Activated naive CD8-positive, alpha-beta T cell treated with anti-CD3 and anti-CD28 coated beads for 36 hours (primary cell): ENCODE results near the gene BCL7A. TPM values are rescaled to one million over a fixed set of nuclear protein-coding genes. Genes with fewer than 3 reads are reported as not detected.

Experiments used
- DNase-seq: peaks from one replicate; pipeline ENCODE4 v3.0.0; 2021
- H3K27ac Mint-ChIP-seq: one replicate; pipeline ENCODE4 v1.8.0; 2022; ENCODE audit warnings: mild to moderate bottlenecking, moderate library complexity, mixed read lengths
- H3K27me3 Mint-ChIP-seq: one replicate; pipeline ENCODE4 v1.8.0; 2022; ENCODE audit warnings: mild to moderate bottlenecking, mixed read lengths
- H3K36me3 Mint-ChIP-seq: one replicate; pipeline ENCODE4 v1.8.0; 2021; ENCODE audit warnings: mild to moderate bottlenecking, mixed read lengths
- H3K4me1 Mint-ChIP-seq: one replicate; pipeline ENCODE4 v1.8.0; 2021; ENCODE audit warnings: mixed read lengths
- H3K4me3 Mint-ChIP-seq: one replicate; pipeline ENCODE4 v1.8.0; 2022; ENCODE audit warnings: mild to moderate bottlenecking, moderate library complexity, mixed read lengths
- H3K9me3 Mint-ChIP-seq: one replicate; pipeline ENCODE4 v1.8.0; 2022; ENCODE audit warnings: mixed read lengths
- total RNA-seq, 2 experiments: library from RNA; stranded (reverse); gene quantifications; one replicate each; pipeline ENCODE4 v1.2.3, GENCODE V29; 2021

BCL7A gene
- total RNA-seq, 2 experiments from 2014 or later = 6.7 to 7.2 TPM

GRCh38 chr12:122013791-122014590 is 7.7 kb upstream of the BCL7A start:
- Mint-ChIP-seq H3K27me3 (no peaks in the 10 kb centered on the region), H3K4me1 (peaks cover 7% of the 10 kb centered on the region), H3K4me3 (no peak overlapping the region), H3K27ac (no peak overlapping the region), H3K36me3 (no peaks in the 10 kb centered on the region), H3K9me3 (no peaks in the 10 kb centered on the region)
- no peak for DNase-seq

DNA sequence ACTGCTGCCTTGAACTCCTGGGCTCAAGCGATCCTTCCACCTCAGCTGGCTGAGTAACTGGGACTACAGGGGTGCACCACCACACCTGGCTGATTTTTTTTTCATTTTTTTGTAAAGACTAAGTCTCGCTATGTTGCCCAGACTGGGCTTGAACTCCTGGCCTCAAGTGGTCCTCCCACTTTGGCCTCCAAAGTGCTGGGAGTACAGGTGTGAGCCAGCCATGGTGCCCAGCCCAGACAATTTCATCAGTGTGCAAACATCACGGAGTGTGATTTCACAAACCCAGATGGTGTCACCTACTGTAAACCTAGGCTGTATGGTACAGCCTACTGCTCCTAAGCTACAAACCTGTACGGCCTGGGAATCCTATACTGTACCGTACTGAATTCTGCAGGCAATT is 6.9 kb upstream of the BCL7A start:
- peaks cover 7% of the 10 kb centered on the region for H3K4me1 Mint-ChIP-seq
- no peak overlapping the region for H3K4me3 Mint-ChIP-seq
- H3K36me3 Mint-ChIP-seq = no peaks in the 10 kb centered on the region
- no peaks in the 10 kb centered on the region for H3K27me3 Mint-ChIP-seq
- H3K9me3 Mint-ChIP-seq = no peaks in the 10 kb centered on the region
- no peak overlapping the region for H3K27ac Mint-ChIP-seq
- DNase-seq = no peak

GRCh38 chr12:122018457-122018856 is 3.2 kb upstream of the BCL7A start:
- Mint-ChIP-seq H3K27ac (no peak overlapping the region), H3K36me3 (peaks cover 1% of the 10 kb centered on the region), H3K9me3 (no peaks in the 10 kb centered on the region), H3K4me3 (no peak overlapping the region), H3K4me1 (peaks cover 15% of the 10 kb centered on the region), H3K27me3 (peaks cover 11% of the 10 kb centered on the region)
- no peak for DNase-seq

DNA sequence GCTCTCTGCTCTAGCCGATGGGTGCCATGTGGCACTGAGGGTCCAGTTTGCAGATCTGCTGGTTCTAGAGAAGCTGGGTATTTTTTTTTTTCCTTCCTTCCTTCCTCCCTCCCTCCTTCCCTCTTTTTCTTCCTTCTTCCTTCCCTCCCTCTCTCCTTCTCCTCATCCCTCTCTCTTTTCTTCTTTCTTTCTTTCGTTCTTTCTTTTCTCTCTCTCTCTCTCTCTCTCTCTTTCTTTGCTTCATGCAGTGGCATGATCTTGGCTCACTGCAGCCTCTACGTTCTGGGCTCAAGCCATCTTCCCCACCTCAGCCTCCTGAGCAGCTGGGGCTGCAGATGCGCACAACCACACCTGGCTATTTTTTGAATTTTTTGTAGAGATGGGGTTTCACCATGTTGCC is 2.7 kb upstream of the BCL7A start:
- no peak for DNase-seq
- Mint-ChIP-seq H3K27me3 (peaks cover 11% of the 10 kb centered on the region), H3K27ac (no peak overlapping the region), H3K4me1 (peaks cover 14% of the 10 kb centered on the region), H3K9me3 (no peaks in the 10 kb centered on the region), H3K4me3 (no peak overlapping the region), H3K36me3 (peaks cover 1% of the 10 kb centered on the region)

- Mint-ChIP-seq H3K27me3 (peaks cover 11% of the 10 kb centered on the region), H3K27ac (no peak overlapping the region), H3K36me3 (peaks cover 1% of the 10 kb centered on the region), H3K9me3 (no peaks in the 10 kb centered on the region), H3K4me1 (peaks cover 10% of the 10 kb centered on the region), H3K4me3 (peak overlapping the region; percentile 82)
- no peak for DNase-seq
Observed at GRCh38 chr12:122020795-122021192, 890 bp upstream of the BCL7A start.

DNA sequence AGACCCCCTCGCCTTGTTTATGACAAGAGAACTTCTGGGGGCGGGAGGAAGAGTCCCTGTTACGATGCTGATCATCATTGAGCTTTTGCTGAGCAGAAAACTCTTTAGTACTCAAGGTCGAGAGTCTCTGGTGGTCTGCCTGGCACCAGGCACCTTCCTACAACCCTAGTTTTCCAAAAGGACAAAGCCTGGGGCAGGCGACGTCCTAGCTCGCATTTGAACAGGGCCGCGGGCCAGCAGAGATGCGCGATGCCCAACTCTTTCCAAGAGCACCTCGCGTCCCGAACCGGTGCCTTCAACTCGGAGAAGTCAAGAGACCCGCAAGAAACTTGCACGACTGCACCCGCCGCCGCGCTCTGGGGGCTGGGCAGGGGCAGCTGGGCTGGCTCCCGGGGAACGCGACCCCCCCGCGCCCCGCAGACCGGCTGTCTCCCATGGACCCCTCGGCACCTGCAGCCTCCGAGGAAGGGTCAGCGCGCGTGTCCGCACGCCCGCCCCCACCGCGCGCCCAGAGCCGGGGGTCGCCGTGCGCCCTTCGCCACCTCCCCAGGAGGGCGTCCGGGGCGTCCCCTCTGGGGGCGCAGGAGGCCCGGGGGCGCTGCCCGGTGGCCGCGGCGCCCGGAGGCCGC is 377 bp upstream of the BCL7A start:
- Mint-ChIP-seq H3K9me3 (no peaks in the 10 kb centered on the region), H3K27me3 (peaks cover 11% of the 10 kb centered on the region), H3K4me3 (peak overlapping the region; percentile 82), H3K36me3 (peaks cover 1% of the 10 kb centered on the region), H3K4me1 (peaks cover 10% of the 10 kb centered on the region), H3K27ac (peak overlapping the region; percentile 45)
- peak; percentile 24 for DNase-seq

- H3K9me3 Mint-ChIP-seq = no peaks in the 10 kb centered on the region
- H3K27ac Mint-ChIP-seq = peak overlapping the region; percentile 54
- peaks cover 14% of the 10 kb centered on the region for H3K4me1 Mint-ChIP-seq
- peaks cover 1% of the 10 kb centered on the region for H3K36me3 Mint-ChIP-seq
- peak; percentile 58 for DNase-seq
- peak overlapping the region; percentile 78 for H3K4me3 Mint-ChIP-seq
- H3K27me3 Mint-ChIP-seq = peaks cover 11% of the 10 kb centered on the region
Observed at GRCh38 chr12:122022393-122023338, 982 bp downstream of the BCL7A start.

DNA sequence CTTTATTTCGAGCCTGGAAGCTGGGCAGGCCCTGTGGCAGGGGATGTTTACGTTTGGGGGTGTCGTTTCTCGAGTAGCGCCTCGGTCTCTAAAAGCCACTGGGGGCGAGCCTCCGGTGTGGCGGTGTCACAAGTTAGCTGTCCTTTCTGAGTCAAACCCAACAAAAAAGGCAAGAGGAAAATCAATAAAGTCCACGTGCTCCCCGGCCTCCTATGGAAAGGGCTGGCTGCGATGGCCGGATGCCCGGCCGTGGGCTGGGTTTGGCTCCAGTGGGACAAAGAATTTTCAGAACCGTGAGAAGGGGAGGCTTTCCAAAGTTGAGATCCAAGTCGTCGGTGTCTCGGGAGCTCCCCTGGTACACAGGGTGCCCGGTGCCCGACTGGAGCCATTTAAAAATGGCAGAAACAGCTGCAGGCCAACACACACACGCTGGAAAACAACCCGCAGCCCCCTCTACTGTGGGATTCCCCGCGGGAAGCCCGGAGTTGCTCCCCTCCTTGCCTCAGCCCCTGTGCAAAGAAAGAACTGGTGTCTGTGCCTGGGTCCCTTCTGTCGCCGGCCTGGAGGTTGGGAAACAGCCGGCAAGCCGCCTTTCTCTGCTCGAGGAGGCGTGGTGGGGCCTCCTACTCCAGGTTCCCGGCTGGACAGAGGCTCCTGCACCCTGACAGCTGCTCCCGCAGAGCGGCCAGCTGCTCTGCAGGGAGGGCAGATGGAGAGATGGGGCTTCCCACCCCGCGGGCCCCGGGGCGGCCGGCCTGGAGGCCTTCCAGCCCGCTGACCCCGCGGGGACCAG is 1.9 kb downstream of the BCL7A start:
- H3K27ac Mint-ChIP-seq = peak overlapping the region; percentile 54
- H3K9me3 Mint-ChIP-seq = no peaks in the 10 kb centered on the region
- peaks cover 15% of the 10 kb centered on the region for H3K4me1 Mint-ChIP-seq
- peaks cover 1% of the 10 kb centered on the region for H3K36me3 Mint-ChIP-seq
- H3K4me3 Mint-ChIP-seq = peak overlapping the region; percentile 78
- peaks cover 11% of the 10 kb centered on the region for H3K27me3 Mint-ChIP-seq
- DNase-seq = peak; percentile 48

GRCh38 chr12:122024132-122024785 is 2.6 kb downstream of the BCL7A start:
- H3K27me3 Mint-ChIP-seq = peaks cover 17% of the 10 kb centered on the region
- no peak overlapping the region for H3K27ac Mint-ChIP-seq

GRCh38 chr12:122026706-122027333 is 5.1 kb downstream of the BCL7A start:
- Mint-ChIP-seq H3K4me1 (peaks cover 24% of the 10 kb centered on the region), H3K4me3 (no peak overlapping the region), H3K27ac (no peak overlapping the region), H3K9me3 (no peaks in the 10 kb centered on the region), H3K27me3 (peaks cover 6% of the 10 kb centered on the region), H3K36me3 (no peaks in the 10 kb centered on the region)
- no peak for DNase-seq

More at GRCh38 chr12:122024132-122024785, 2.6 kb downstream of the BCL7A start:
- Mint-ChIP-seq H3K4me3 (no peak overlapping the region), H3K4me1 (peaks cover 22% of the 10 kb centered on the region), H3K36me3 (peaks cover 1% of the 10 kb centered on the region), H3K9me3 (no peaks in the 10 kb centered on the region)
- no peak for DNase-seq

GRCh38 chr12:122028165-122028904 is 6.7 kb downstream of the BCL7A start:
- Mint-ChIP-seq H3K27me3 (peaks cover 6% of the 10 kb centered on the region), H3K4me1 (peaks cover 21% of the 10 kb centered on the region), H3K9me3 (no peaks in the 10 kb centered on the region), H3K4me3 (no peak overlapping the region), H3K27ac (no peak overlapping the region), H3K36me3 (no peaks in the 10 kb centered on the region)
- no peak for DNase-seq

DNA sequence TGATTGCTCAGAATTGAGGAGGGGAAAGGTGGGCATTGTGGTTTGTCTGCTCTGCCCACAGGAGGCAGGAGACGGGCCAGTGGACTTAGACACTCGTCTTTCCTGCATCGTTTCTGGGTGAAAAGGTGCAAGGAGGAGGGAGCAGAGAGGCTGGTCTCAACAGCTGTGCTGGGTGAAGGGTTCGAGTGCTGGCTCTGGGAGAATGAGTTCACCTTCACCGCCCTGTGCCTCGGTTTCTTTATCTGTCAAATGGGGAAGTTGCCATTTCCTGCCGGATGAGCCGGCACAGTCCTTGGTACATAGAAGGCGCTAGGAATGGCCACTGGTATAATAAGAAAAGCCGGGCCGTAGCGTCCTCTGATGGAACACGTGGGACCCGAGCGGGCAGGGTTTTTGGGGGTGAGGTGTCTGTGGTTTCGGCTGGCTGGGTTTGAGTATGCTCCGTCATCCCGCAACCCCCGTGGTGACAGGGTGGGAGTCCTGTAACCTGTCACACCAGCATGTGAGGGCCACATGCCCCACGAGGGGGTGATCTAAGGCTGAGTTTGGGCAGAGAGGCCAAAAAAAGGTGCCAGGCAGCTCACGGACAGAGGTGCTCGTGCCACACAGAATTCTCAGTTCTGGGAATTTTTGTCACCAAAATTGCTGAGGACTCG is 7.3 kb downstream of the BCL7A start:
- peaks cover 19% of the 10 kb centered on the region for H3K4me1 Mint-ChIP-seq
- DNase-seq = peak; percentile 53

More for the DNA sequence above, 7.3 kb downstream of the BCL7A start:
- Mint-ChIP-seq H3K27ac (no peak overlapping the region), H3K4me3 (no peak overlapping the region), H3K9me3 (no peaks in the 10 kb centered on the region), H3K27me3 (peaks cover 6% of the 10 kb centered on the region), H3K36me3 (no peaks in the 10 kb centered on the region)
